Measurements from ENCODE around the gene IL17A. TPM values are rescaled to one million over a fixed set of nuclear protein-coding genes. Genes with fewer than 3 reads are reported as not detected.

IL17A gene
- total and polyA plus RNA-seq, 10 donors: not detected

DNA sequence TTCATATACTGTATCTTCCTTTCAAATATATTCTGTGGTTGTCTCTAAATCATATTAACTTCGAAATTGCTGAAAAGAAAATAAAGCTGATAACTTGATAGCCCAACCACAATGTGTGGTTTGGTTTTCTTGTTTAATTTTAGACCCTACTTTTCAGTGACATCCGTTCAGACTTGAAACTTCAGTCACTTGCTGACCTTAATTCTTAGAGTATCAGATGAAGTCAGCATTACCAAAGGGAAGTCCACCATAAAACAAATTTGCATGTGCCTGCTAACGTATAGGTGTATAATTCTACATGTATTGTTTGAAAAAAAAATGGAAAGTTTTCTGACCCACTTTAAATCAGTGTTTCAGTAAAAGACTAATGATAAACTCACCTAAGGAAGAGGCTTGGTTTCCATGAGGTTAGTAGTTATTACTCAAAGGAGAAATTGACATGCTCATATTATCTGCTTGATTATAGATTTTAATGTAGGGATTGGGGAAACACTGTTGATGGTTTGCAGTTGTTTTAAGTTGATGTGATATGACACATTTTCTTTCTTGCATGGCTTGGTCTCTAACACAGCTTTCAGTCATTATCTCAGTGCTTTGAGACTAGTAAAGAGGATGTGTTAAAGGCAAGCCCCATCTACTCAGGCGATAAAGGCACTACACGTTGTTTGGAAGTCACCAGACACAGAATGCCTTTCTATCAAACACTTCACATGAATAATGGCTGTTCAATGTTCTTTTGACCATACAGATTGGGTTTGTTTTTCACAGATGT lies 5.2 kb upstream of the IL17A start:
- peaks cover 0 to 49% (median 0%) of the 10 kb centered on the region in 7 donors for H3K27me3 ChIP-seq (replicated peaks in 1 of 7)
- H3K27ac ChIP-seq: no peak overlapping the region
- no peak overlapping the region for H3K4me3 ChIP-seq
- TF ChIP-seq POLR2A (IDR thresholded peaks at IDR 0.05): no peak
- TF ChIP-seq, protein P1, sequence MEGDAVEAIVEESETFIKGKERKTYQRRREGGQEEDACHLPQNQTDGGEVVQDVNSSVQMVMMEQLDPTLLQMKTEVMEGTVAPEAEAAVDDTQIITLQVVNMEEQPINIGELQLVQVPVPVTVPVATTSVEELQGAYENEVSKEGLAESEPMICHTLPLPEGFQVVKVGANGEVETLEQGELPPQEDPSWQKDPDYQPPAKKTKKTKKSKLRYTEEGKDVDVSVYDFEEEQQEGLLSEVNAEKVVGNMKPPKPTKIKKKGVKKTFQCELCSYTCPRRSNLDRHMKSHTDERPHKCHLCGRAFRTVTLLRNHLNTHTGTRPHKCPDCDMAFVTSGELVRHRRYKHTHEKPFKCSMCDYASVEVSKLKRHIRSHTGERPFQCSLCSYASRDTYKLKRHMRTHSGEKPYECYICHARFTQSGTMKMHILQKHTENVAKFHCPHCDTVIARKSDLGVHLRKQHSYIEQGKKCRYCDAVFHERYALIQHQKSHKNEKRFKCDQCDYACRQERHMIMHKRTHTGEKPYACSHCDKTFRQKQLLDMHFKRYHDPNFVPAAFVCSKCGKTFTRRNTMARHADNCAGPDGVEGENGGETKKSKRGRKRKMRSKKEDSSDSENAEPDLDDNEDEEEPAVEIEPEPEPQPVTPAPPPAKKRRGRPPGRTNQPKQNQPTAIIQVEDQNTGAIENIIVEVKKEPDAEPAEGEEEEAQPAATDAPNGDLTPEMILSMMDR (IDR thresholded peaks at IDR 0.05 in 8 of 11, conservative IDR thresholded peaks at IDR 0.05 in 3 of 11): no peak
- no peak for TF ChIP-seq POLR2AphosphoS5 (IDR thresholded peaks at IDR 0.05)
- H3K9me3 ChIP-seq: no peaks in the 10 kb centered on the region
- H3K4me1 ChIP-seq: no peaks in the 10 kb centered on the region
- WGBS, 5 donors: 30 to 41% (median 33%) methylated on average over 5 of the region's 5 CpGs
- H3K36me3 ChIP-seq: no peaks in the 10 kb centered on the region
- intact Hi-C loops (cut with DNase I; ENCODE audit: low total_unique reads): no loop called here
- DNase-seq: no peak

DNA sequence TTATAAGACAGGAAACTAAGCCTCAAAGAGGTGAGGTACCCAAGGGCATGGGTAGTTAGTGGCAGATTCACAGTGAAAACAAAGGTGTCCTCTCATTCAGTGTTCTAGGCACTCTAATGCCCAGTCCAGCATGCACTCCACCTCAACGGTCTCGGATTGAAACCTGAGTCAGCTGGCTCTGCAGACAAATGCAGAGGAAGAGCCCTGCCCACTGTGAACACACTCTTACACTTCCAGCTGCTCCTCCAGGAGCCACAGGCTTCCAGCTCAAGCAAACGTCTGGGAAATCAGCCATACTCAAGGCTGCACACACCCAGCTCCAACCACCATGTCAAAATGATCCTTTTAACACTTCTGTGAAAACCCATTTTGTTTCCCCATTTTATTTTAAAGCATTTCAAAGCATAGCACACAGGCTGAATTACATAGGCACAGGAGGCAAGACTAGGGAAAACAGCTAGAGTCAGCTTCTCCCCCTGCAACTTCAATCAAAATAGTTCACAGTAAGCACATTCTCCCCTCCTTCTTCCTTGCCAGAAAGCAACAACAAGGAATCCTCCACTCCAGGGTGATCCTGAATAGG lies 3.0 kb upstream of the IL17A start:
- Histone ChIP-seq H3K9me3 (no peaks in the 10 kb centered on the region), H3K4me1 (no peaks in the 10 kb centered on the region), H3K27ac (no peak overlapping the region), H3K36me3 (no peaks in the 10 kb centered on the region), H3K27me3 (replicated peaks in 1 of 7) (peaks cover 0 to 57% (median 0%) of the 10 kb centered on the region in 7 donors), H3K4me3 (no peak overlapping the region)
- TF ChIP-seq POLR2A (IDR thresholded peaks at IDR 0.05) (no peak), POLR2AphosphoS5 (IDR thresholded peaks at IDR 0.05) (no peak)
- TF ChIP-seq, protein P1 (IDR thresholded peaks at IDR 0.05 in 8 of 11, conservative IDR thresholded peaks at IDR 0.05 in 3 of 11): no peak
- WGBS, 5 donors: 48 to 63% (median 54%) methylated on average over 3 of the region's 3 CpGs
- intact Hi-C loops (cut with DNase I; ENCODE audit: low total_unique reads): no loop called here
- DNase-seq: no peak

DNA sequence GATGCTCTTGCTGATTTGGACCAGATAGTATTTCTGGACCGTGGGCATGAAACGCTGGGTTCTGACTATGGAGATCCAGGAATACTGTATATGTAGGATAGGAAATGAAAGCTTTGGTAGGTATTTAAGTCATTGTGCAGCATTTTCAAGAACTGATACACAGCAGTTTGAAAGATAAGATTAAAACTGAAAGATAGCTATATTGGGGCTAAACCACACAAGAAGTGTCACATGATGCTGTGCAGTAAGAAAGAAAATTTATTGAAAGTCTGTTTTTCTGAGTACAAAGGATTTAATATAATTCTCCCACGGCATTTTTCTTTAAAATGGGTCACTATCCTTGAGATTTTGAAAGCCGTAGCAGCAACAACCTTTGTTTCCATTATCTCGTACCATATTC lies 305 bp downstream of the IL17A start:
- WGBS, 5 donors: 72 to 91% (median 85%) methylated on average over 5 of the region's 5 CpGs
- Histone ChIP-seq H3K4me1 (no peaks in the 10 kb centered on the region), H3K27me3 (replicated peaks in 1 of 7) (peaks cover 0 to 53% (median 3%) of the 10 kb centered on the region in 7 donors), H3K4me3 (no peak overlapping the region), H3K9me3 (no peaks in the 10 kb centered on the region), H3K36me3 (no peaks in the 10 kb centered on the region), H3K27ac (no peak overlapping the region)
- TF ChIP-seq, protein P1 (IDR thresholded peaks at IDR 0.05 in 8 of 11, conservative IDR thresholded peaks at IDR 0.05 in 3 of 11): no peak
- TF ChIP-seq POLR2A (IDR thresholded peaks at IDR 0.05): no peak
- TF ChIP-seq POLR2AphosphoS5 (IDR thresholded peaks at IDR 0.05): no peak
- intact Hi-C loops (cut with DNase I; ENCODE audit: low total_unique reads): no loop called here
- DNase-seq: no peak

- DNase-seq: no peak
- Histone ChIP-seq H3K27me3 (replicated peaks in 1 of 7) (peaks cover 0 to 47% (median 0%) of the 10 kb centered on the region in 7 donors), H3K27ac (no peak overlapping the region), H3K4me3 (no peak overlapping the region), H3K4me1 (no peaks in the 10 kb centered on the region), H3K36me3 (no peaks in the 10 kb centered on the region), H3K9me3 (no peaks in the 10 kb centered on the region)
- 89 to 97% (median 93%) methylated on average over 1 of the region's 1 CpG for WGBS, 5 donors
- TF ChIP-seq POLR2AphosphoS5 (IDR thresholded peaks at IDR 0.05): no peak
- TF ChIP-seq, protein P1 (IDR thresholded peaks at IDR 0.05 in 8 of 11, conservative IDR thresholded peaks at IDR 0.05 in 3 of 11): no peak
- no peak for TF ChIP-seq POLR2A (IDR thresholded peaks at IDR 0.05)
- intact Hi-C loops (cut with DNase I; ENCODE audit: low total_unique reads): no loop called here
These were observed 923 bp downstream of the IL17A start for GRCh38 chr6:52187098-52187497.

Data from spleen (tissue), 11 donors.